HG03196 (cell line): ENCODE measurements around the gene REG4.

Experiments
- ATAC-seq: cut with Tn5 transposase; IDR thresholded peaks from one replicate; pipeline ENCODE4 v1.9.1; 2021; ENCODE audit not compliant: unreplicated experiment

REG4 gene

GRCh38 chr1:119781434-119782210 lies 29.6 kb downstream of the REG4 start:
- ATAC-seq, result no peak

GRCh38 chr1:119779869-119780356 lies 31.3 kb downstream of the REG4 start:
- ATAC-seq, result no peak

GRCh38 chr1:119778886-119779560 lies 32.2 kb downstream of the REG4 start:
- ATAC-seq, result no peak

GRCh38 chr1:119778359-119778758 lies 32.9 kb downstream of the REG4 start:
- ATAC-seq, result no peak

- ATAC-seq, result no peak
These were observed 36.3 kb downstream of the REG4 start for GRCh38 chr1:119774746-119775490.

- ATAC-seq, result no peak
These were observed 37.5 kb downstream of the REG4 start for GRCh38 chr1:119773711-119774241.

GRCh38 chr1:119772298-119772697 lies 39.0 kb downstream of the REG4 start:
- no peak for ATAC-seq

- no peak for ATAC-seq
These were observed 39.5 kb downstream of the REG4 start for GRCh38 chr1:119771770-119772169.

- no peak for ATAC-seq
These were observed 40.2 kb downstream of the REG4 start for GRCh38 chr1:119771016-119771415.

GRCh38 chr1:119768778-119769177 lies 42.5 kb downstream of the REG4 start, which contains the start of gene HMGCS2:
TSS of gene HMGCS2 (minus strand) at chr1:119768905. CDS start at chr1:119768844, 61 bp downstream.
- ATAC-seq, result no peak

- ATAC-seq, result no peak
These were observed 43.8 kb downstream of the REG4 start for GRCh38 chr1:119767486-119767885.

GRCh38 chr1:119766374-119766794 lies 44.9 kb downstream of the REG4 start:
- ATAC-seq, result no peak

GRCh38 chr1:119764220-119764619 lies 47.0 kb downstream of the REG4 start:
- ATAC-seq, result no peak

GRCh38 chr1:119762953-119763352 lies 48.3 kb downstream of the REG4 start:
- no peak for ATAC-seq

- no peak for ATAC-seq
These were observed 48.9 kb downstream of the REG4 start for GRCh38 chr1:119762409-119762808.

GRCh38 chr1:119758584-119758983 lies 52.7 kb downstream of the REG4 start:
- no peak for ATAC-seq

- ATAC-seq, result no peak
These were observed 58.7 kb downstream of the REG4 start for GRCh38 chr1:119752592-119752991.

GRCh38 chr1:119748040-119748439 lies 63.2 kb downstream of the REG4 start:
- ATAC-seq, result no peak

GRCh38 chr1:119747451-119747850 lies 63.8 kb downstream of the REG4 start:
- no peak for ATAC-seq

- no peak for ATAC-seq
These were observed 66.2 kb downstream of the REG4 start for GRCh38 chr1:119745034-119745433.

GRCh38 chr1:119744598-119744942 lies 66.7 kb downstream of the REG4 start:
- no peak for ATAC-seq
